GM23338 (cell line): ENCODE results near the gene TRPM2.

Source experiments
- CTCF ChIP-seq, 2 experiments: fragments of 200-600 bp in 1 of 2; sonication (generic) in 1 of 2; conservative IDR thresholded peaks; 2 replicates each; pipeline versions ENCODE4 v1.5.1 to v1.6.1; 2016 to 2017; ENCODE audit warnings: antibody characterized with exemption in 2 of 2, low read depth in 2 of 2, mild to moderate bottlenecking in 2 of 2, moderate library complexity in 1 of 2
- EZH2 ChIP-seq: fragments of 200-600 bp; sonication (generic); IDR thresholded peaks from one replicate; pipeline ENCODE4 v1.8.0; 2017; ENCODE audit warnings: antibody characterized with exemption, mild to moderate bottlenecking, low read depth; ENCODE audit not compliant: unreplicated experiment
- EZH2phosphoT487 ChIP-seq: fragments of 200-600 bp; sonication (generic); IDR thresholded peaks from one replicate; pipeline ENCODE4 v1.8.1; 2018; ENCODE audit warnings: antibody characterized with exemption; ENCODE audit not compliant: unreplicated experiment
- NANOG ChIP-seq: IDR thresholded peaks from 2 replicates; pipeline ENCODE4 v1.6.1; 2016; ENCODE audit warnings: antibody characterized with exemption, borderline replicate concordance
- POLR2AphosphoS5 ChIP-seq: IDR thresholded peaks from 2 replicates; pipeline ENCODE4 v1.6.1; 2016; ENCODE audit warnings: antibody characterized with exemption, low read depth
- TF ChIP-seq, protein P1 (sequence below): IDR thresholded peaks from one replicate; pipeline ENCODE4 v1.6.1; 2018; ENCODE audit warnings: antibody characterized with exemption; ENCODE audit not compliant: unreplicated experiment

DNA sequence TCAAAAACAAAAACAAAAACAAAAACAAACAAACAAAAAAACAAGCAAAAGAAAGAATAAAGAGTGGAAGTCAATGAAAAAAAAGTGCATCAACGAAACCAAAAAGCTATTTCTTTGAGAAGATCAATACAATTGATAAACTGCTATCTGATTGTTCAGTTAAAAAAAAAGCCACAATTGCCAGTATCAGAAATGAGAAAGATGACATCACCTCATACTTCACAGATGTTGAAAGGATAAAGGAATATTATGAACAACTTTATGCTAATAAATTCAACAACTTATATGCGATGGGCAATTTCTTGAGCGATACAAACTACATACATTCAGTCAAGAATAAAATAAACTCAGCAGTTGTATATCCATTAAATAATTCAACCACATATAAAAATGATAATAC lies 99.7 kb downstream of the TRPM2 start:
- TF ChIP-seq POLR2AphosphoS5, result no peak
- TF ChIP-seq CTCF (conservative IDR thresholded peaks at IDR 0.05; ENCODE audit: low read depth in 2 of 2), result no peak
- TF ChIP-seq EZH2, result no peak
- TF ChIP-seq NANOG, result no peak
- TF ChIP-seq, protein P1, sequence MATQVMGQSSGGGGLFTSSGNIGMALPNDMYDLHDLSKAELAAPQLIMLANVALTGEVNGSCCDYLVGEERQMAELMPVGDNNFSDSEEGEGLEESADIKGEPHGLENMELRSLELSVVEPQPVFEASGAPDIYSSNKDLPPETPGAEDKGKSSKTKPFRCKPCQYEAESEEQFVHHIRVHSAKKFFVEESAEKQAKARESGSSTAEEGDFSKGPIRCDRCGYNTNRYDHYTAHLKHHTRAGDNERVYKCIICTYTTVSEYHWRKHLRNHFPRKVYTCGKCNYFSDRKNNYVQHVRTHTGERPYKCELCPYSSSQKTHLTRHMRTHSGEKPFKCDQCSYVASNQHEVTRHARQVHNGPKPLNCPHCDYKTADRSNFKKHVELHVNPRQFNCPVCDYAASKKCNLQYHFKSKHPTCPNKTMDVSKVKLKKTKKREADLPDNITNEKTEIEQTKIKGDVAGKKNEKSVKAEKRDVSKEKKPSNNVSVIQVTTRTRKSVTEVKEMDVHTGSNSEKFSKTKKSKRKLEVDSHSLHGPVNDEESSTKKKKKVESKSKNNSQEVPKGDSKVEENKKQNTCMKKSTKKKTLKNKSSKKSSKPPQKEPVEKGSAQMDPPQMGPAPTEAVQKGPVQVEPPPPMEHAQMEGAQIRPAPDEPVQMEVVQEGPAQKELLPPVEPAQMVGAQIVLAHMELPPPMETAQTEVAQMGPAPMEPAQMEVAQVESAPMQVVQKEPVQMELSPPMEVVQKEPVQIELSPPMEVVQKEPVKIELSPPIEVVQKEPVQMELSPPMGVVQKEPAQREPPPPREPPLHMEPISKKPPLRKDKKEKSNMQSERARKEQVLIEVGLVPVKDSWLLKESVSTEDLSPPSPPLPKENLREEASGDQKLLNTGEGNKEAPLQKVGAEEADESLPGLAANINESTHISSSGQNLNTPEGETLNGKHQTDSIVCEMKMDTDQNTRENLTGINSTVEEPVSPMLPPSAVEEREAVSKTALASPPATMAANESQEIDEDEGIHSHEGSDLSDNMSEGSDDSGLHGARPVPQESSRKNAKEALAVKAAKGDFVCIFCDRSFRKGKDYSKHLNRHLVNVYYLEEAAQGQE, result no peak
- no peak for TF ChIP-seq EZH2phosphoT487
